ENCODE results near the gene SEMA6C. TPM values are rescaled to one million over a fixed set of nuclear protein-coding genes. Genes with fewer than 3 reads are reported as not detected.
A peak's percentile ranks its signal among the peaks of the same experiment; 100 is the strongest.

The SEMA6C gene
- total and polyA plus RNA-seq, 2 of the 13 experiments (the other 11 are each of a cell fraction or from before 2014, with no cell fraction given): 1.4 to 2.9 TPM

GRCh38 chr1:151165738-151166504, 19.5 kb upstream of the SEMA6C start, which contains the start of the genes LYSMD1 and SCNM1 (continued):
- TF ChIP-seq ISX (CRISPR knock-in tag; conservative IDR thresholded peaks at IDR 0.05) (no peak), ZNF850 (CRISPR knock-in tag; conservative IDR thresholded peaks at IDR 0.05) (no peak), ZNF7 (CRISPR knock-in tag; IDR thresholded peaks at IDR 0.05) (no peak), SRSF9 (IDR thresholded peaks at IDR 0.05; ENCODE audit: borderline replicate concordance, insufficient read depth, low read depth, low read length, poor library complexity, severe bottlenecking) (no peak), CENPBD1 (CRISPR knock-in tag; IDR thresholded peaks at IDR 0.05; ENCODE audit: borderline replicate concordance, low read depth) (peak; percentile 94; the same call in 1 of the 2 replicates), PHB2 (IDR thresholded peaks at IDR 0.05; ENCODE audit: partially characterized antibody) (no peak), FLYWCH1 (CRISPR knock-in tag; IDR thresholded peaks at IDR 0.05) (no peak), SSRP1 (CRISPR knock-in tag; IDR thresholded peaks at IDR 0.05) (no peak; the same call in 1 of the 2 replicates), CERS6 (CRISPR knock-in tag; IDR thresholded peaks at IDR 0.05) (no peak), ZNF296 (CRISPR knock-in tag; conservative IDR thresholded peaks at IDR 0.05) (no peak), BRD4 (CRISPR knock-in tag; IDR thresholded peaks at IDR 0.05) (peak; percentile 47; the same call in 1 of the 2 replicates), SRSF1 (optimal IDR thresholded peaks at IDR 0.05; ENCODE audit: low read depth, low read length) (no peak), ZNF207 (IDR thresholded peaks at IDR 0.05; ENCODE audit: borderline replicate concordance) (no peak), SIX1 (CRISPR knock-in tag; IDR thresholded peaks at IDR 0.05; ENCODE audit: borderline replicate concordance) (peak; percentile 70; the same call in 1 of the 2 replicates), USF2 (IDR thresholded peaks at IDR 0.05; ENCODE audit: low read depth, low read length) (no peak), USF2 (CRISPR knock-in tag; IDR thresholded peaks at IDR 0.05; ENCODE audit: borderline replicate concordance) (peak; percentile 13; the same call in 1 of the 2 replicates), ZNF350 (CRISPR knock-in tag; IDR thresholded peaks at IDR 0.05; ENCODE audit: borderline replicate concordance, low read depth) (peak; percentile 74), ASH2L (IDR thresholded peaks at IDR 0.05; ENCODE audit: insufficient read length, low read depth, low read length) (peak; percentile 93), ETV5 (CRISPR knock-in tag; IDR thresholded peaks at IDR 0.05; ENCODE audit: borderline replicate concordance) (peak; percentile 99), ZNF788 (CRISPR knock-in tag; IDR thresholded peaks at IDR 0.05; ENCODE audit: borderline replicate concordance) (peak; percentile 86), SOX6 (IDR thresholded peaks at IDR 0.05) (no peak), SOX6 (CRISPR knock-in tag; IDR thresholded peaks at IDR 0.05) (peak; percentile 68; the same call in 1 of the 2 replicates), SAFB2 (CRISPR knock-in tag; IDR thresholded peaks at IDR 0.05; ENCODE audit: borderline replicate concordance, low read depth) (peak; percentile 77; the same call in 1 of the 2 replicates), ATF7-NPFF (CRISPR knock-in tag; IDR thresholded peaks at IDR 0.05; ENCODE audit: low read depth) (no peak), ZFP1 (CRISPR knock-in tag; IDR thresholded peaks at IDR 0.05) (peak; percentile 82; the same call in 1 of the 2 replicates), ZNF121 (CRISPR knock-in tag; IDR thresholded peaks at IDR 0.05) (peak; percentile 23; the same call in 1 of the 2 replicates), ZNF616 (CRISPR knock-in tag; IDR thresholded peaks at IDR 0.05; ENCODE audit: low read depth) (0 out of 2 replicates have a peak, but pooled peaks have one; percentile 36), ZNF891 (CRISPR knock-in tag; IDR thresholded peaks at IDR 0.05) (peak; percentile 86; the same call in 1 of the 2 replicates)
